NCI-H2029 (cell line): Measurements from ENCODE around the gene KLHDC1.
"Not testable (repeated sequence)": the region's sequence is repeated elsewhere in the genome, so short reads cannot be mapped to it uniquely, and the experiment has no call there.

Experiments
- DNase-seq: peaks from one replicate; lab custom pipeline; 2025; lab: John Stamatoyannopoulos, UW

The KLHDC1 gene, protein sequence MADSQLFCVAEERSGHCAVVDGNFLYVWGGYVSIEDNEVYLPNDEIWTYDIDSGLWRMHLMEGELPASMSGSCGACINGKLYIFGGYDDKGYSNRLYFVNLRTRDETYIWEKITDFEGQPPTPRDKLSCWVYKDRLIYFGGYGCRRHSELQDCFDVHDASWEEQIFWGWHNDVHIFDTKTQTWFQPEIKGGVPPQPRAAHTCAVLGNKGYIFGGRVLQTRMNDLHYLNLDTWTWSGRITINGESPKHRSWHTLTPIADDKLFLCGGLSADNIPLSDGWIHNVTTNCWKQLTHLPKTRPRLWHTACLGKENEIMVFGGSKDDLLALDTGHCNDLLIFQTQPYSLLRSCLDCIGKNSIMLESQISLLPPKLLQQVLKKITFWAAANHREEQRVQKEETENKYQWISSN

DNA sequence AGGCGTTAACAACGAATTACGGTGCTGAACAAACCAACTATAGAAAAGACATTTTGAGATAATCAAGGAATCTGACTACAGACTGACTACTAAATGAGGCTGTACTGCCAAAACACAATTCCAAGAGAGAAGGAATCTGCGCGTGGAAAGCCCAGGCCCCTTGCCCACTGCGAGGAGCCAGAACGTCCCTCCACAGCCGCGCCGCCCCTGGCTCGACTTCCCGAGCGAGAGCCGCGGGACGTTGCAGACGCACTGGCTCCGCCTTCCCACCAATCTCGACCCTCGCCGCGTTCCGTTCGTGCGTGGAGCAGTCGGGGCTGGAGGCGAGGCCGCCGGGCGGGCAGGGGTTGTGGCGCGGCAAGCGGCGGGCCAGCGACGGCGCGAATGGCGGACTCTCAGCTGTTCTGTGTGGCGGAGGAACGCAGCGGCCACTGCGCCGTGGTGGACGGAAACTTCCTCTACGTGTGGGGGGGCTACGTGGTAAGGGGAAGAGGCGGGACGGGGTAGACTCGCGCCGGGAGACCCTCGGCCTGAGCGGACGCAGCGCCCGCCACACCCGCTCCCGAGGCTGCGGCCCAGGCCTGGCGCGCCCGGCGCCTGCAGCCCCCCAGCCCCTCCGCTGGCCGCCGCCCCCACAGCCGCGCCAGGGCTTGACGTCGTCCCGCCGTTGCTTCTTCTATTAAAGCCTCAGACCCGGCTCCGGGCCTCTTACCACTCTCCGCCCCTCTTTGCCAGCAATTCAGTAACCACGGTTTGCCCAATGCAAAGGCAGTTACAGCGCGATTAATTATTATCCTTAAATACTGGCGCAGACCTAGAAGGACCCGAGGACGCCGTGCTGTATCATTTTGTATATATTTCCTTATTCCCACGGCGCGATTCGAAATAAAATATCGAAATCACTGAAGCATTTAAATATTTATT, at the start of gene KLHDC1:
KLHDC1 (plus strand) TSS at position 310 of the 924 bp plus-strand sequence; CDS start at position 385, 75 bp downstream.
- DNase-seq: peak; percentile 72

DNA sequence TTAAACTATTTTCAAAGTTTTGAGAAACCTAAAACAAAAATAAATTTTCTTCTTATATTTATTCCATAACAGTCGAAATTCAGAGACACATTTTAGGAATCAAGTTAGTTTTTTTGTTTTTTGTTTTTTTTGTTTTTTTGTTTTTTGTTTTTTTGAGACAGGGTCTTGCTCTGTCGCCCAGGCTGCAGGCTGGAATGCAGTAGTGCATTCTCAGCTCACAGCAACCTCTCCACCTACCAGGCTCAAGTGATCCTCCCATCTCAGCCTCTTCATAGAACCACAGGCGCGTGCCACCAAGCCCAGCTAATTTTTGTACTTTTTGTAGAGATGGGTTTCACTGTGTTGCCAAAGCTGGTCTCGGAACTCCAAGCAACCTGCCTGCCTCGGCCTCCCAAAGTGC, 39.4 kb upstream of the KLHDC1 start:
- DNase-seq: no peak

DNA sequence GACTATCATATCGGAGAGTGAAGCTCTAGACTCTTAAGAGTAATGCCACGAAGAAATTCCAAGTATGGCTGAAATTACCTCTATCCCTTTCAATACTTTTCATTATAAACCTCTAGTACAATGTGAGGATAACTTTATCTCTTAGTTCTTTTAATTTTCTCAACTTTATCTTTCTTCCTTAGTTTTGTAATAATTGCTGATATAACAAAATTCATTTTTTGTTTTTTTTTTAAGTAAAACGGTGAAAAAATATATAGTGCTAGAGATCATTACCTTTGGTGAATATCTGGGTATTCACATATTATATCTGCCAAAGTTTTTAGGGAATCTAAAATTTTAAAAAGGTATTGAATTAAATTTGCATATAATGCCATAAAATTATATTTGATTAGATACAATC, 38.4 kb upstream of the KLHDC1 start:
- no peak for DNase-seq

DNA sequence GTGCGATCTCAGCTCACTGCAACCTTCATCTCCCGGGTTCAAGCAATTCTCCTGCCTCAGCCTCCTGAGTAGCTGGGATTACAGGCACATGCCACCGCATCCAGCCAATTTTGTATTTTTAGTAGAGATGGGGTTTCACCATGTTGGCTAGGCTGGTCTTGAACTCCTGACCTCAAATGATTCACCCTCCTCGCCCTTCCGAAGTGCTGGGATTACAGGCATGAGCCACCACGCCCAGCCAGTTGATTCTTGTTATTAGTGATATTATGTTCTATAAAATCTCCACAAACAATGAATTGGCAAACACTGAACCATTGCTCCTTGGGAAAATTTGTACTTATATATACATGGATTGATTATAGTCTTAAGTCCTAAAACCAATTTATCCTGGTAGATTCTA, 35.4 kb upstream of the KLHDC1 start:
- DNase-seq: not testable (repeated sequence)

DNA sequence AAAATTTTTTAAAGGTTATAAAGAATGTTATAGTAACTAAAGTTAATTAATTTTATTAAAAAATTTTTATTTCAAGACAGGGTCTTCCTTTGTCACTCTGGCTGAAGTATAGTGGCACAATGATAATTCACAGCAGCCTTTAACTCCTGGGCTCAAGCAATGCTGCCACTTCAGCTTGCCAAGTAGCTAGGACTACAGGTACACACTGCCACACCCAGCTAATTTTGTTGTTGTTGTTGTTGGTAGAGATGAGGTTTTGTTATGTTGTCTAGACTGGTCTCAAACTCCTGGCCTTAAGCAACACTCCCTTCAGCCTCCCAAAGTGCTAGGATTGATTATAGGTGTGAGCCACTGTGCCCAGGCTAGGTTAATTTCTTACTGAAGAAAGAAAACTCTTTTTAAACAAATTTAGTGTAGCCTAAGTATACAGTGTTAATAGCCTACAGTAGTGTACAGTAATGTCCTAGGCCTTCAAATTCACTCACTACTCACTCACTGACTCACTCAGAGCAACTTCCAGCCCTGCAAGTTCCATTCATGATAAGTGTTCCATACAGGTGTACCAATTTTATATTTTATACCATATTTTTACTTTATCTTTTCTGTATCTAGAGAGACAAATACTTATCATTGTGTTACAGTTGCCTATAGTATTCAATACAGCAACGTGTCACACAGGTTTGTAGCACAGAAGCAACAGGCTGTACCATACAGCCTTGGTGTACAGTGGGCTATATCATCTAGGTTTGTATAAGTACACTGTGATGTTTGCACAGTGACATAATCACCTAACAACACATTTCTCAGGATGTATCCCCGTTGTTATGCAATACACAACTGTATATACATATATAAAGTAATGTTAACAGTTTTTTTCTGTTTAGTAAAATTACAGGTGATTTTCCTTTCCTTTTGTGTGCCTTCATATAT, 33.1 kb upstream of the KLHDC1 start:
- peak; percentile 23 for DNase-seq

DNA sequence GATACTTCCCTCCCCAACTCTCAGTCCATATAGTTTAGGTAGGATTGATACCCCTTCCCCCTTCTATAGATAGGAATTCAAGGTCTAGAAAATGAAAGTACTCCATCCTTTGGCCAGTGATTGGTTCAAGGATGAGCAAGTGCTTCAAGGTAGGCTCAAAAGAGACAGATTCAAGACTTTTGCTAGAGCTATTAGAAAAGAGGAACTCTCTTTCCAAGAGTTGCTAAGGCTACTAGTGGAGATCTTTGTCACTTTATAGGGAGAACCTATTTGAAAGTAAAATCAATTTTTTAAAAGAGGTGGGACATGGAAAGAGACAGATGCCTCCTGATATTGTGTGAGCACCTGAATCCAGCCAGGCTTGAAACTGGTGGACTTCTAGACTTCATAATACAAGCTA, 22.4 kb upstream of the KLHDC1 start:
- DNase-seq: no peak

DNA sequence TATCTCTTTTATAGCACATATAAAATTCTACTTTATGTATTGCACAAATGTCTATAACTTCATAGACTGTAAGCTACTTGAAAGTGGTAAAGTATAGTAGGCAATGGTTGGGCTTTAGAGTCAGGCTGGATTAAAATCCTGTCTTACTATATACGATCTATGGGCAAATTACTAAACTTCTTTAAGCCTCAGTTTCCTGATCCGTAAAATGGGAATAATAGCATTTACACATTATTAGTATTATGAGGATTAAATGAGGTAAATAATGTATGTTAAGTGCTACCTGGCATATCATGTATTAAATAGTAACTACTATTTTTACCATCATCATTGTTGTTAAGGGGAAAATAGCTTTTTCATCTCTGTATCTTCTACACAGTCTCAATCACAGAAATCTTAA, 19.3 kb upstream of the KLHDC1 start:
- no peak for DNase-seq

DNA sequence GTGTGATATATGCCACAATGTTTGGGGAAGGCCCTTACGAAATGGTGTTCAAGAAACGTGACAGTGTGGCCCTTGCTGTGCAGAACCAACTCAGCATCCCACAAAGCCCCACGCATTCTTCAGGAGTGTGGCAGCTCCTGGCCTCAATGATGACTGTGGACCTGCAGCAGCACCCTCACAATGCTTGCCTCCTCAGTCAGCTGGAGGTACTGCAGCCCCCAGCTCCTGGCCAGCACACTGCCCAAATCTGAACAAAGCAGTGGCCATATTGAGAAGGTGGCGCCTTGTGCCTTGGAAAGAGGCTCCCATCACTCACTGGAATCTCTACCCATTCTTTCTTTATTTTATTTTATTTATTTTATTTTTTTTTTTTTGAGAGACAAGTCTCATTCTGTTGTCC, 15.3 kb upstream of the KLHDC1 start:
- no peak for DNase-seq

DNA sequence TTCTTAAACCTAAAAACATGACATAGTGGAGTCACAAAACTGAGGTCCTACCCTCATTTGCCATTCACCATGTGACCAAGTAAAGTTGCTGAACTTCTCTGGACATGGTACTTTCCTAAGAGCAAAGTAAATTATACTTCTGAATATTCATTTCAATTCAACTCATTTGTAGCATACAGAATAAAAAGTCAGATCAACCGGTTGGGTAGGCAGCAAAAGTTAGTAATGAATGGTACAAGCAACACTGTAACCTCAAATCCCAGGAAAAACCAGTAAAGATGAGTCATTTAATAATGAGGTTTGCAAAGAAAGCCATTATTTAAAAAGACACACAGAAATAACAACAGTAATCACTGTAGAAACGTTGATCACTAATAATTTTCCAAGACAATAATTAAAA, 13.6 kb upstream of the KLHDC1 start:
- DNase-seq: no peak

DNA sequence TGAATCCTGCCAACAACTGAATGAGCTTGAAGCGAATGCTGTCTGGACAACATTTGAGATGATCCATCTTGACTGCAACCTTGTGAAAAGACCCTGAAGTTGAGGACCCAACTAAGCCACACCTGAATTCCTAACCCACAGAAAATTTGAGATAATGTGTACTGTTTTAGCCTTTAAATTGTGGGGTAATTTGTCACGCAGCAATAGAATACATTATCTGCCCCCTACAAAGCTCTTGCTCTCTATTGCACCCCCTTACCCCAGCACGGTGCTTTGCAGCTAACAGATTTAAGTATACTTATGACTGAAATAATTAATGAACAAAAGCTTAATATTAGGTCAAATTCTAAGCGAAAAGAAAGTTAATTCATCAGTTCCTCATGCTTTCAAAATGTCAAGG, 6.5 kb upstream of the KLHDC1 start:
- DNase-seq: no peak

DNA sequence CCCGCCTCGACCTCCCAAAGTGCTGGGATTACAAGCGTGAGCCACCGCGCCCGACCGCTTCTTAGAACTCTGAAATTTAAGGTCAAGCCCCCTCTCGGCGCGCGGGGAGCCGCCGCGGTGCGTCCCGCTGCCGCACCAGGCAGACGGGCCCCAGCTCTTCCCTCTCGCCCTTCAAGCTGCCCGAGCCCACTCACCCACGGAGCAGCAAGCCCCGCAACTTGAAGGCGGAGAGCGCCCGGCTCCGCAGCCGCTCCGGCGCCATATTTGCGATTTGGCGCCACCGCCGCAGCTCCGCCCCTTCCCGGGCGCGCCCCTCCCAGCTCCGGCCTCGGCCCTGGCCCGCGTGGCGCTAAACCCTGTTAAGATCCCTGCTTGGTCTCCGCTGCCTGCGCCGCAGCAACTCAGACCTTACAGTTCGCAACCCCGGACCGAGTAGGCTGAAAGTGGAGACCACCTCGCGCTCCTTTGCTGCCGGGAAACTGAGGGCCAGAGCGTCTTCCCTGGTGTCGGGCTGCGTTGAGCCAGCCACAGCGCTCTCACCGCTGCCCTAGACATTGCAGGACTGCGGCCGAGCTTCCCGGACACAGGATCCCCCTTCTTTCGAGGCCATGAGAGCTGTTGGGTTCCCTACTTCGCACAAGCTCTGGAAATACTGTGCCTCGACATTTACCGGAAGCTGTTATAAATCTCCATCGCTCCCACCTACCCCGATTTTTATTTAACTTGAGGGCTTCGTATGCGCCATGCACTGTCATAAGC, 4.8 kb upstream of the KLHDC1 start, which contains the start of gene POLE2:
POLE2 (minus strand) TSS at position 273 of the 759 bp plus-strand sequence; CDS start at position 262, 11 bp downstream.
- DNase-seq: peak; percentile 74

DNA sequence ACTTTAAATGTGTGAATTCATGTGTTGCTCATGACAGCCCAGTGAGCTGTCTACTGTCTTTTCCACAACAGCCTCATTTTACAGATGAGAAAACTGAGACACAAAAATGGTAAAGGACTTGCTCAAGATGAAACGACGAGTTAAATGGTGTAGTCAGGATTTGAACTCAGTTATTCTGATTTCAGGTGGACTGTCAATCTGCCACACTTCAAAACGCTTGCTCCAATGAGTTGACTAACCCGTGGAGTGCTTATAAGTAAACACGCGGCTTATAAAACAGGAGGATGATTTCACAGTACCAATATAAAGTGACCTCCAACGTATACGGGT, 4.3 kb upstream of the KLHDC1 start:
- DNase-seq: no peak

DNA sequence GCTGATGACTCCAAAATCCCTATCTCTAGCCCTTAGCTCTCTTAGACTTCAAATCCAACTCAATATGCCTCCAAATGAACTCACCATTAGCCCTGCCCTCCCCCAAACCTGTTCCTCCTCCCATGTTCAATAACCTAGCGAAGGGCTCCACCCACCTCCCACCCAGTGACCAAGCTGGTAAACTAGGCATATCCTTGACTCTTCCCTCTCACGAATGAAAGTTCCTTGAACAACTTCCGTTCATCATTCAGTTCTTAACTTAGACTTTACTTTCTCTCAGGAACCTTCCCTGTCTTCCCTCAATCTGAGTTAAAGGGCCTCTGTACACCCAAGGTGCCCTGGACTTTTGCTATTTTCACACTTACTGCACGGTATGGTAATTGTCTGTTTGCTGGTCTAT, 1.9 kb upstream of the KLHDC1 start:
- DNase-seq: no peak

DNA sequence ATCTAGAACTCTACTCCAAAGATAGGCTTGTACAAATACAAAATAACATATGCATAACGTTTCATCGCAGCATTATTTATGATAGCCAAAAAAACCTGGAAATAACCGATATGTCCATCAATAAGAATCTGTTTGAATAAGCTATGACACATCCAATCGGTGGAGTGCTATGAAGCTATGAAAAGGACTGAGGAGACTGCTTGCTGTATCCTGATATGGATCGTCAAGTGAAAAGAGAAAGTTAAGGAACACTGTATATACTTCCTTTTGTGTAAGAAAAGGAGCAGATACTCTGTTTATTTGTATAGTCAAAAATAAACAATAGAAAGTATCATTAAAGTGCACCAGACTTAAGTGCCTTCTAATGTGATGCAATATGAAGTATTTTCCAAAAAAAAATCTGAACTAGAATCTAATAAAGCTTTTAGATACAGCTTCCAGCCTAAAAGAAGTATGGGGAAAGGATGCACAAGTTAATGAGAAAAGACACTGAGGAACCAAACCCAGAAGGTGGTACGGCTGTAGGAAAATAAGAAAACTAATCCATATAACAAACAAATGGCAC, 645 bp upstream of the KLHDC1 start:
- DNase-seq: no peak

DNA sequence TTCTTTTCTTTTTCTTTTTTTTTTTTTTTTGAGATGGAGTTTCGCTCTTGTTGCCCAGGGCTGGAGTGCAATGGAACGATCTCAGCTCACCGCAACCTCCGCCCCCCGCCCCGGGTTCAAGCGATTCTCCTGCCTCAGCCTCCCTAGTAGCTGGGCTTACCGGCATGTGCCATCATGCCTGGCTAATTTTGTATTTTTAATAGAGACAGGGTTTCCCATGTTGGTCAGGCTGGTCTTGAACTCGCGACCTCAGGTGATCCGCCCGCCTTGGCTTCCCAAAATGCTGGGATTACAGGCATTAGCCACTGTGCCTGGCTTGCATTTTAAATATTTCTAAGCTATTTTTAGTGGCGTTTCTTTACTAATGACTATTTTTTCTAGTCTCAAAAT, 810 bp downstream of the KLHDC1 start:
- DNase-seq: not testable (repeated sequence)

DNA sequence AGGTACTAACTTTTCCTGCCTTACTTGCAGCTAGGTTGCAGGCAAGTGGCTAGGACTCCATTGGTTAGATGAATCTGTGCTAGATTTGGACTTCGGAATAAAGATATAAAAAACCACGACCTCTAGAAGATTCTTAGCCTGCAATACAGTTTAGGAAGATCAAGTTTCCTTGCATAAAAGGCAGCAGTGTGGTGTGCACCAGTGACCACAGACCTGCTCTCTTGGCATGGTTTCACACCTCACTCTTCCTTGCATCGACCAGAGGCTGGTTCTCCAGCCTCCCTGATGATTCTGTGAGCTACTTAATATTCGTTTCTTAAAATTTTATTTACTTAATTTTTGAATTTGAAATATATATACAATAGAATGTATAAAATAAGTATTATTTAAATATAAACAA, 9.8 kb downstream of the KLHDC1 start:
- DNase-seq: no peak

DNA sequence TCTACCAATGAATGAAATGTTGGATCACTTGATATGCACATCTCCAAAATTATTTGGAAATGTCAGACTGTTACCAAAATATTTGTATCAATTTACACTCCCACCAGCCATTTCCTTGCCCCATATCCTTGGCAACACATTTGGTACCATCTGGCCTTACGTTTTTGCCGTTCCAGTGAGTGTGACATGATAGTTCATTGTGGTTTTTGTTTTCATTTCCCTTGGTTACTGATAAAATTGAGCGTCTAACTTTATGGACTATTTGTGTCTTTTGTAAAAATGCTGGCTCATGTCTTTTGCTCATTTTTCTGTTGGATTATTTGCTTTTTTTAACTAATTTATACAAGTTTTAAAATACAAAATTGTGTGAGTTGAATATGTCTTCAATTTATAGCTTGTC, 11.0 kb downstream of the KLHDC1 start:
- DNase-seq: no peak

DNA sequence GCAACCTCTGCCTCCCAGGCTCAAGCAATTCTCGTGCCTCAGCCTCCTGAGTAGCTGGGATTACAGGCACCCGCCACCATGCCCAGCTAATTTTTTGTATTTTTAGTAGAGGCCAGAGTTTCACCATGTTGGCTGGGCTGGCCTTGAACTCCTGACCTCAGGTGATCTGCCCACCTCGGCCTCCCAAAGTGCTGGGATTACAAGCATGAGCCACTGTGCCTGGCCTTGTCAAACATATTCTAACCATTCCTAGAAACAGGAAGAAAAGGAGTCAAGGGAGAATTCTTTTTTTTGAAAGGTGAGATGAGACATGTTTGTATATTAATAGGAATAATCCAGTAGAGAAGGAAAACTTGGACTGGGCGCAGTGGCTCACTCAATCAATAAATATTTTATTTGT, 11.6 kb downstream of the KLHDC1 start:
- DNase-seq: not testable (repeated sequence)

DNA sequence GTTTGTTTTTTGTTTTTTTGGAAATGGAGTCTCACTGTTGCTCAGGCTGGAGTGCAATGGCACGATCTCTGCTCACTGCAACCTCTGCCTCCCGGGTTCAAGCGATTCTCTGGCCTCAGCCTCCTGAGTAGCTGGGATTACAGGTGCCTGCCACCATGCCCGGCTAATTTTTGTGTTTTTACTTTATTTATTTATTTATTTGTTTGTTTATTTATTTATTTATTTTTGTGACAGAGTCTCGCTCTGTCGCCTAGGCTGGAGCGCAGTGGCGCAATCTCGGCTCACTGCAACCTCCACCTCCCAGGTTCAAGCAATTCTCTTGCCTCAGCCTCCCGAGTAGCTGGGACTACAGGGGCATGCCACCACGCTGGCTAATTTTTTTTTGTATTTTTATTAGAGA, 18.1 kb downstream of the KLHDC1 start:
- DNase-seq: not testable (repeated sequence)

DNA sequence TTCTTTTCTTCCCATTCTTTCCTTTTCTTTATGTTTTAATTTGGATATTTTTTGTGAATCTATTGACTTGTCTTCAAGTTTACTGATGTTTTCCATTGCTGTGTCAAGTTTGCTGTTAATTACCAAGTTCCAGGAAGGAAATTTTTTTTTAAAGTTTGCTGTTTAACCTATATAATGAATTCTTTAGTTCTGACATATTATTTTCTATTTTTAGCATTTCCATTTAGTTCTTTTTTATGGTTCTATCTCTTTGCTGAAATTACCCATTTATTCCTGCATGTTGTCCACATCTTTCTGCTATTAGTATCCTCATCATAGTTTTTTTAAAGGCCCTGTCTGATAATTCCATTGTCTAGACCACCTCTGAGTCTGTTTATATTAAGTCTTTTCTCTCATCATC, 27.8 kb downstream of the KLHDC1 start:
- DNase-seq: no peak
